C4-2B (cell line): ENCODE data around the gene NRXN3.

ENCODE experiments used
- H3K27ac ChIP-seq: fragments of 450-650 bp; 2 replicates; pipeline ENCODE4 v1.5.1; 2017
- ZFX ChIP-seq: fragments of 450-650 bp; IDR thresholded peaks from 2 replicates; pipeline ENCODE4 v1.6.1; 2017
- TF ChIP-seq, protein P1 (sequence below): fragments of 450-650 bp; conservative IDR thresholded peaks from 2 replicates; pipeline ENCODE4 v1.5.1; 2017; ENCODE audit warnings: mild to moderate bottlenecking

Gene NRXN3

DNA sequence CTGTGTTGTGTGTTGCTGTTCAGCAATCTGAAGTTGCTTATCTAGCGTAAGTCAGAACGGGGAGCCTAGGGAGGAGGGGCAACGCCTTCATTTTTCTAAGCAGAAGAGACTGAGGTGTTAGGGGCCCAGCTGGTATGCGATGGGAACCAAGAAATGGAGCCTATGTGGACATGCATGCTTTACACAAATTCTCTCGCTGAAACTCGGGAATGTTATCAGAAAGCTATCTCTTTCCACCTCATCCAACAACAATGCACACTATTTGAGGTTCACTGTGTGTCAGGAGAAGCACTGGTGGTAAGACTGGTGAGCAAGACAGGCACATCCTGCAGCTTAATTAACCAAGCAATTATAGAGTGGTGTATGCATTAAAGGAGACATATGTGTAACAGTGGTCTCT lies 89.7 kb downstream of the NRXN3 start:
- H3K27ac ChIP-seq: no peak overlapping the region
- TF ChIP-seq, protein P1, sequence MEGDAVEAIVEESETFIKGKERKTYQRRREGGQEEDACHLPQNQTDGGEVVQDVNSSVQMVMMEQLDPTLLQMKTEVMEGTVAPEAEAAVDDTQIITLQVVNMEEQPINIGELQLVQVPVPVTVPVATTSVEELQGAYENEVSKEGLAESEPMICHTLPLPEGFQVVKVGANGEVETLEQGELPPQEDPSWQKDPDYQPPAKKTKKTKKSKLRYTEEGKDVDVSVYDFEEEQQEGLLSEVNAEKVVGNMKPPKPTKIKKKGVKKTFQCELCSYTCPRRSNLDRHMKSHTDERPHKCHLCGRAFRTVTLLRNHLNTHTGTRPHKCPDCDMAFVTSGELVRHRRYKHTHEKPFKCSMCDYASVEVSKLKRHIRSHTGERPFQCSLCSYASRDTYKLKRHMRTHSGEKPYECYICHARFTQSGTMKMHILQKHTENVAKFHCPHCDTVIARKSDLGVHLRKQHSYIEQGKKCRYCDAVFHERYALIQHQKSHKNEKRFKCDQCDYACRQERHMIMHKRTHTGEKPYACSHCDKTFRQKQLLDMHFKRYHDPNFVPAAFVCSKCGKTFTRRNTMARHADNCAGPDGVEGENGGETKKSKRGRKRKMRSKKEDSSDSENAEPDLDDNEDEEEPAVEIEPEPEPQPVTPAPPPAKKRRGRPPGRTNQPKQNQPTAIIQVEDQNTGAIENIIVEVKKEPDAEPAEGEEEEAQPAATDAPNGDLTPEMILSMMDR: no peak
- TF ChIP-seq ZFX: no peak

DNA sequence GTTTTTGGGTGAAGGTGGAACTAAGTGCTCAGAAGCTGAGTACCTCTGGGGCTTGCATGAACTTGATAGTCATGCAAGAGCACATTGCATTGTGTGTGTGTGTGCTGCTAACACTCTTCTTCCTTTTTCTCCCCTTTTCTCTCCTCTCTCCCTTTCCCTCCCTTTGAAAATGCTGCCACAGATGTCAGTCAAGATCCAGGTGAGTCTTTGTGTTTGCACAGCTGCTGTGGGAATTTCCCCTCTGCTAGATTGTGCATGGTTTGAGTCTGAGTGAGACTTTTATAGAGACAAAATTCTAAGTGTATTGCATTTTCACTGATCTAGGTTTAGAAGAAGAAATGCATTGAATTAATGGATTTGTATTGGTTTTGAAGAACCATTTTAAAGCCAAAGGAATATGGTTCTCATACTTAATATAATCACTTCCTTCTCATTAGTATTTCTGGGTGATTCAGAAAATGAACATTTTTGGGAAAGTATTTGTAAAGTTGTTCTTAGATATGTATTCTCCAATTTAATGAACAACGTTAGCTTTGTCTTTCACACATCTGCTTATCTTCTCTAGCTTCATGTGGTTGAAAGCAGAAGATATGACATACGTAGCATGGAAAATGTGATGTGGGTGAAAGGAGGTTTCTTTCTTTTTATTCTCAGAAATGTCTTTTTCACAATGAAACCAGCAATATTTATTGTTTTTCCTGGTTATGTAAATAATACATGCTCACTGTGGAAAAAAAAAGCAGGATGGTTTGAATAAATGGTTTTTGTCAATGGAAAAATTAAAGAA lies 108.5 kb downstream of the NRXN3 start:
- H3K27ac ChIP-seq: no peak overlapping the region
- no peak for TF ChIP-seq ZFX
- TF ChIP-seq, protein P1: no peak

DNA sequence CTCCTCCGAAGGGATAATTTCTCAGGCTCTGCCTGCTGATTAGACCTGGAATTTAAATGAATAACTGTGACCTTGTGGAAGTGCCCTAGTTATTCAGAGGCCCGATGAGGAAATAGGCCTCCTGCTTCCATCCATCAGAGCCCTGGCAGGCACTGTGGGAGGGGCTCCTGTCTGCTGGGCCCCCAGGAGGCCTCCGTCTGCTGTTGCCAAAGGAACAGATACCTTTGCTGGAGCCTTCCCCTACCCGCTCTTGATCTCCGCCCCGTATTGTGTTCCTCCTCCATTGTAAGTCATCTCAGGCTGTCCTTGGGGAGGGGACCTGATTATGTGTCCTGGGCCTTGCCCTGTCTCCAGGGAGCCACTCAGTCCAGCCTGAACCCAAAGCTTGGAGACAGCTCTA lies 112.3 kb downstream of the NRXN3 start:
- TF ChIP-seq, protein P1: no peak
- TF ChIP-seq ZFX: no peak
- no peak overlapping the region for H3K27ac ChIP-seq

DNA sequence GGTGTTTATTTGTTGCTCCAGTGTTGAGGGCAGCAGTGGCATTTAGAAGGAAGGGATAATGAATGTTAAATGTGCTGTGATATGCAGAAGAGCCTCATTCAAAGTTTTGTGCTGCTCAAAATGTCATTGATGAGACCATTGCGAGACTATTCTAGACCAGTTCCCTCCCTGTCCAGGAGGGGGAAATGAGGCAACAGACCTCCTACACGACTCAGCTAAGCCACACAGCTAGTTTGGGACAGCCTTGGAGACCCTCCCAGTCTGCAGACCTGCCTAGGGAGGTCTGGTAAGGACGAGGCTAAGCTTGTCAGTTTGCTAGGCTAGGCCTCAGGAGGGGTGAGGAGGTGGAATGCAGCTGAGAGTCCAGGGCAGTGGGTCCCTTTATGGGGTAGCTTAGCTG lies 116.0 kb downstream of the NRXN3 start:
- TF ChIP-seq, protein P1: no peak
- no peak for TF ChIP-seq ZFX
- H3K27ac ChIP-seq: no peak overlapping the region

DNA sequence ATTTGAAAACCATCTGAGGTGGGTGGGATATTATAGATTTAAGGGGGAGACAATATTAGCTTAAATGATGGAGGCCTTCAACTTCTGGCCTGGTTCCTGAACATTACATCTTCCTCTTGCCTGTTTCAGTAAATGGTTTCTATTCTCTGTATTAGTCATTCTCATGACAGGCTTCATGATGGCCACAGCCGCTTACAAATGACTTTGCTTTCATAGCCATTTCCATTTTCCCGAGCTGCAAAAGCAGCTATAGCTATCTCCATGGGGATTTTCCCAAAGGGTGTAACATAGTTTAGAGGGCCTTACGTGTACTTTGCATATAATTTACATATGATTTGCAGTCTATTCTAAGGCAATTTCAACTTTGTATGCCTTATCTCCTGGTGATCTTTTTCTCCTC lies 121.8 kb downstream of the NRXN3 start:
- TF ChIP-seq ZFX: no peak
- TF ChIP-seq, protein P1: no peak
- no peak overlapping the region for H3K27ac ChIP-seq

DNA sequence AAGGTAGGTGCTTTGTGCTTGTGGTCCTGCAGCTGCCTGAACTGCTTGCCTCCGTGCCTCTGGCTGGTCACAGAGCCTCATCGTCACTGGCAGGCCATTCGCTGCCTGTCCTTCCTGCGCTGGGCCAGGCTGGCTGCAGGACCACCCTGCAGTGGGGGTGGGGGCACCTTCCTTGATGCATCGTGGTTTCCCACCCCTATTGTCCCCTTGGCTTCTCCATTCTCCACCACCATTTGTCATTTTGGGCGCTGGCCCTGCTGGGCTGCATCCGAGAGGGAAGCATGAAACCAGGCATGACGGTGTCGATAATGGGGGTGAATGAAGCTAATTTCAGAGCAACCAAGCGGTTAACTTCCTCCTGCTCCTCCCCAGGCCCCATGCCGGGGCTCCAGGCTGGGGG lies 127.7 kb downstream of the NRXN3 start:
- TF ChIP-seq ZFX: no peak
- TF ChIP-seq, protein P1: no peak
- H3K27ac ChIP-seq: no peak overlapping the region

DNA sequence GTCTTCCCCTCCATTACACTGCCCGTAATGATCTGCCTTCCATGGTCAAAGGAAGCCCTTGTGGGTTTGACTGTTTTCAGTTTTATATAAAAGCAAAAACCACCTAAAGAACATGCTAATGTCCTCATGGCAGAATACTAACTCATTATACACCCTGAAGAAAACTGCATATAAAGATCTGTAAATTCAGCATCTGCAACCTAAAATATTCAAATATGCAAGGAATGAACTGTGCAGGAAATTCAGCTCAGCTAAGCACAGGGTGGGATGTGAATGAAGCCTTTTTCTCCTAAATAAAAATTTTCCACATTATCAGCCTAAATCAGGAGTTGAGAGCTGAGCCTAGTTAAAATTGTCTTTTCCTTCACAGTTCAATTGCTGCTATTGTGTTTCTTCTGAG lies 128.1 kb downstream of the NRXN3 start:
- no peak for TF ChIP-seq ZFX
- TF ChIP-seq, protein P1: no peak
- no peak overlapping the region for H3K27ac ChIP-seq
